Vagina (tissue), 2 donors: ENCODE data around the gene PAQR4. TPM values are rescaled to one million over a fixed set of nuclear protein-coding genes. Genes with fewer than 3 reads are reported as not detected.
A peak's percentile ranks its signal among the peaks of the same experiment; 100 is the strongest.

ENCODE experiments used
- DNase-seq, 2 donors: peaks; one replicate each; pipeline ENCODE4 v3.0.0-alpha.2; 2017; ENCODE audit errors: extremely low spot score in 2 of 2
- H3K27ac ChIP-seq: fragments of 200-600 bp; sonication (generic); one replicate; pipeline ENCODE4 v1.5.1; 2019
- H3K27me3 ChIP-seq: fragments of 200-600 bp; sonication (generic); one replicate; pipeline ENCODE4 v1.5.1; 2019
- H3K36me3 ChIP-seq, 2 donors: fragments of 200-600 bp; sonication (generic); one replicate each; pipeline ENCODE4 v1.5.1; 2017 to 2019
- H3K4me1 ChIP-seq: fragments of 200-600 bp; sonication (generic); one replicate; pipeline ENCODE4 v1.5.1; 2019
- H3K4me3 ChIP-seq, 2 donors: fragments of 200-600 bp; sonication (generic); 1 replicate in 1 of 2; 2 replicates in 1 of 2; pipeline ENCODE4 v1.5.1; 2016 to 2019
- H3K9me3 ChIP-seq: fragments of 200-600 bp; sonication (generic); one replicate; pipeline ENCODE4 v1.5.1; 2019
- CTCF ChIP-seq, 3 experiments: fragments of 450-650 bp in 2 of 3; fragments of 200-600 bp in 1 of 3; sonication (generic) in 1 of 3; IDR thresholded peaks; one replicate each; pipeline ENCODE4 v1.5.1; 2017 to 2019; ENCODE audit warnings: antibody characterized with exemption in 3 of 3, mild to moderate bottlenecking in 2 of 3, moderate library complexity in 2 of 3
- POLR2A ChIP-seq, 2 donors: fragments of 450-650 bp; IDR thresholded peaks; one replicate each; pipeline ENCODE4 v1.6.1; 2017; ENCODE audit warnings: antibody characterized with exemption in 2 of 2, mild to moderate bottlenecking in 2 of 2, moderate library complexity in 2 of 2
- POLR2AphosphoS5 ChIP-seq, 2 donors: sonication (generic); formaldehyde crosslinking; IDR thresholded peaks; one replicate each; pipeline ENCODE4 v1.9.0; 2017; ENCODE audit warnings: antibody characterized with exemption in 2 of 2, mild to moderate bottlenecking in 2 of 2, low read depth in 1 of 2; ENCODE audit not compliant: insufficient read depth in 1 of 2
- intact Hi-C: fragments of 100-400 bp; cut with DNase I; formaldehyde crosslinking; loops from one replicate; pipeline ENCODE4 v1.15.1; 2023
- total RNA-seq: library from RNA; depleted of rRNA; stranded (reverse); fragments of >200 nt; gene quantifications from one replicate; pipeline ENCODE4 v1.2.3, GENCODE V29; 2016

PAQR4 gene
- total RNA-seq, 1 donor from 2014 or later, result 2.7 TPM

GRCh38 chr16:2996298-2996697 lies 27.1 kb downstream of the PAQR4 start:
- TF ChIP-seq POLR2AphosphoS5 (IDR thresholded peaks at IDR 0.05; ENCODE audit: insufficient read depth in 1 of 2, low read depth in 1 of 2), result no peak
- TF ChIP-seq POLR2A (IDR thresholded peaks at IDR 0.05), result no peak
- Histone ChIP-seq H3K4me1 (peaks cover 8% of the 10 kb centered on the region), H3K4me3 (no peak overlapping the region), H3K36me3 (no peaks in the 10 kb centered on the region), H3K27me3 (no peaks in the 10 kb centered on the region), H3K27ac (no peak overlapping the region), H3K9me3 (no peaks in the 10 kb centered on the region)
- no peak for DNase-seq
- intact Hi-C loops, result no loop called here

GRCh38 chr16:2999929-3000328 lies 30.8 kb downstream of the PAQR4 start:
- intact Hi-C loops, result no loop called here
- TF ChIP-seq POLR2AphosphoS5 (IDR thresholded peaks at IDR 0.05; ENCODE audit: insufficient read depth in 1 of 2, low read depth in 1 of 2), result no peak
- no peak for TF ChIP-seq POLR2A (IDR thresholded peaks at IDR 0.05)
- TF ChIP-seq CTCF (IDR thresholded peaks at IDR 0.05), result no peak
- H3K27me3 ChIP-seq, result no peaks in the 10 kb centered on the region

GRCh38 chr16:3000540-3000939 lies 31.4 kb downstream of the PAQR4 start:
- H3K36me3 ChIP-seq, result no peaks in the 10 kb centered on the region

More at GRCh38 chr16:2999929-3000328, 30.8 kb downstream of the PAQR4 start:
- no peak overlapping the region for H3K27ac ChIP-seq
- H3K4me3 ChIP-seq, result no peak overlapping the region
- peaks cover 3% of the 10 kb centered on the region for H3K4me1 ChIP-seq
- no peaks in the 10 kb centered on the region for H3K36me3 ChIP-seq
- no peaks in the 10 kb centered on the region for H3K9me3 ChIP-seq
- no peak for DNase-seq

GRCh38 chr16:3001316-3001715 lies 32.2 kb downstream of the PAQR4 start:
- TF ChIP-seq POLR2A (IDR thresholded peaks at IDR 0.05), result no peak
- no peak for TF ChIP-seq POLR2AphosphoS5 (IDR thresholded peaks at IDR 0.05; ENCODE audit: insufficient read depth in 1 of 2, low read depth in 1 of 2)
- TF ChIP-seq CTCF (IDR thresholded peaks at IDR 0.05), result no peak
- Histone ChIP-seq H3K4me3 (no peak overlapping the region), H3K36me3 (no peaks in the 10 kb centered on the region), H3K27ac (no peak overlapping the region), H3K27me3 (no peaks in the 10 kb centered on the region), H3K9me3 (no peaks in the 10 kb centered on the region), H3K4me1 (peaks cover 5% of the 10 kb centered on the region)
- intact Hi-C loops, result no loop called here
- no peak for DNase-seq

More at GRCh38 chr16:3000540-3000939, 31.4 kb downstream of the PAQR4 start:
- Histone ChIP-seq H3K9me3 (no peaks in the 10 kb centered on the region), H3K4me3 (no peak overlapping the region), H3K4me1 (peaks cover 5% of the 10 kb centered on the region), H3K27ac (no peak overlapping the region), H3K27me3 (no peaks in the 10 kb centered on the region)
- intact Hi-C loops, result no loop called here
- TF ChIP-seq POLR2A (IDR thresholded peaks at IDR 0.05) (no peak), CTCF (IDR thresholded peaks at IDR 0.05) (no peak), POLR2AphosphoS5 (IDR thresholded peaks at IDR 0.05; ENCODE audit: insufficient read depth in 1 of 2, low read depth in 1 of 2) (no peak)
- DNase-seq, result no peak

GRCh38 chr16:3003582-3004270 lies 34.6 kb downstream of the PAQR4 start:
- H3K4me1 ChIP-seq, result peaks cover 8% of the 10 kb centered on the region
- H3K9me3 ChIP-seq, result no peaks in the 10 kb centered on the region
- TF ChIP-seq POLR2A (IDR thresholded peaks at IDR 0.05) (no peak), CTCF (IDR thresholded peaks at IDR 0.05) (peak; percentile 17 to 68 (median 62)), POLR2AphosphoS5 (IDR thresholded peaks at IDR 0.05; ENCODE audit: insufficient read depth in 1 of 2, low read depth in 1 of 2) (peak; percentile 53 to 74)
- no peak overlapping the region for H3K27ac ChIP-seq
- peak in 1 of 2 donors; percentile 95 for DNase-seq
- H3K36me3 ChIP-seq, result no peaks in the 10 kb centered on the region
- no peaks in the 10 kb centered on the region for H3K27me3 ChIP-seq
- H3K4me3 ChIP-seq, result peak overlapping the region in 1 of 2 donors; percentile 34
- intact Hi-C loops, result no loop called here
